ENCODE data around the gene KAZALD1.

- no peak for TF ChIP-seq EZH2 (IDR thresholded peaks at IDR 0.05; ENCODE audit: borderline replicate concordance, insufficient read depth, low read depth, low read length, poor library complexity, severe bottlenecking)
- TF ChIP-seq, protein P1, sequence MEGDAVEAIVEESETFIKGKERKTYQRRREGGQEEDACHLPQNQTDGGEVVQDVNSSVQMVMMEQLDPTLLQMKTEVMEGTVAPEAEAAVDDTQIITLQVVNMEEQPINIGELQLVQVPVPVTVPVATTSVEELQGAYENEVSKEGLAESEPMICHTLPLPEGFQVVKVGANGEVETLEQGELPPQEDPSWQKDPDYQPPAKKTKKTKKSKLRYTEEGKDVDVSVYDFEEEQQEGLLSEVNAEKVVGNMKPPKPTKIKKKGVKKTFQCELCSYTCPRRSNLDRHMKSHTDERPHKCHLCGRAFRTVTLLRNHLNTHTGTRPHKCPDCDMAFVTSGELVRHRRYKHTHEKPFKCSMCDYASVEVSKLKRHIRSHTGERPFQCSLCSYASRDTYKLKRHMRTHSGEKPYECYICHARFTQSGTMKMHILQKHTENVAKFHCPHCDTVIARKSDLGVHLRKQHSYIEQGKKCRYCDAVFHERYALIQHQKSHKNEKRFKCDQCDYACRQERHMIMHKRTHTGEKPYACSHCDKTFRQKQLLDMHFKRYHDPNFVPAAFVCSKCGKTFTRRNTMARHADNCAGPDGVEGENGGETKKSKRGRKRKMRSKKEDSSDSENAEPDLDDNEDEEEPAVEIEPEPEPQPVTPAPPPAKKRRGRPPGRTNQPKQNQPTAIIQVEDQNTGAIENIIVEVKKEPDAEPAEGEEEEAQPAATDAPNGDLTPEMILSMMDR (IDR thresholded peaks at IDR 0.05), result no peak
Observed at GRCh38 chr10:101030496-101031127, 31.2 kb upstream of the KAZALD1 start.

All from B cell (primary cell).